ENCODE data around the gene WNT7A. TPM values are rescaled to one million over a fixed set of nuclear protein-coding genes. Genes with fewer than 3 reads are reported as not detected.

The WNT7A gene
- 0.65 and 0.76 TPM in 2 replicates for total RNA-seq

GRCh38 chr3:13879946-13880810 is at the start of gene WNT7A:
TSS of gene WNT7A (minus strand) at chr3:13880071. CDS start at chr3:13879816, 255 bp downstream.

Other genes with a start within 250 kb of the WNT7A start
- 7.7 and 13.5 TPM in 2 replicates for gene CHCHD4, start 244.8 kb upstream of the WNT7A start, total RNA-seq
- gene TMEM43, start 245.0 kb upstream of the WNT7A start, total RNA-seq = 64.0 and 103 TPM in 2 replicates